Lower leg skin (tissue), 4 donors: Measurements from ENCODE around the gene EYS. TPM values are rescaled to one million over a fixed set of nuclear protein-coding genes. Genes with fewer than 3 reads are reported as not detected.

Experiments used
- DNase-seq, 2 donors: peaks; one replicate each; pipeline ENCODE4 v3.0.0-alpha.2; 2019; ENCODE audit warnings: low spot score in 2 of 2
- H3K4me3 ChIP-seq: fragments of 200-600 bp; sonication (generic); 2 replicates; pipeline ENCODE4 v1.5.1; 2017; ENCODE audit warnings: mild to moderate bottlenecking, low read depth; ENCODE audit not compliant: poor library complexity, severe bottlenecking
- CTCF ChIP-seq, 3 donors: fragments of 450-650 bp; IDR thresholded peaks; one replicate each; pipeline ENCODE4 v1.5.1; 2016; ENCODE audit warnings: antibody characterized with exemption in 3 of 3, mild to moderate bottlenecking in 3 of 3, moderate library complexity in 2 of 3
- POLR2A ChIP-seq, 2 donors: fragments of 450-650 bp; IDR thresholded peaks; one replicate each; pipeline ENCODE4 v1.6.1; 2016 to 2017; ENCODE audit warnings: antibody characterized with exemption in 2 of 2, mild to moderate bottlenecking in 1 of 2, moderate library complexity in 1 of 2
- WGBS, 2 donors: methylation state at CpG; one replicate each; pipeline ENCODE4 v1.1.5; 2018; 5-methylcytosine and 5-hydroxymethylcytosine counted together
- intact Hi-C: fragments of 100-400 bp; cut with DNase I; formaldehyde crosslinking; loops from one replicate; pipeline ENCODE4 v1.15.0; 2023; ENCODE audit warnings: low total_unique reads
- total RNA-seq, 4 donors: library from RNA; depleted of rRNA; stranded (reverse); fragments of >200 nt; gene quantifications; one replicate each; pipeline ENCODE4 v1.1.0, GENCODE V29; 2016

The EYS gene
- total RNA-seq, 4 donors from 2014 or later: 0.04 TPM; not detected in 3

GRCh38 chr6:64553249-64553786 is 1153.7 kb downstream of the EYS start:
- H3K4me3 ChIP-seq: no peak overlapping the region
- DNase-seq: no peak
- 65 to 76% methylated on average over 1 of the region's 1 CpG for WGBS, 2 donors
- TF ChIP-seq CTCF (IDR thresholded peaks at IDR 0.05) (no peak), POLR2A (IDR thresholded peaks at IDR 0.05) (no peak)
- intact Hi-C loops: no loop called here

GRCh38 chr6:64547594-64548268 is 1159.3 kb downstream of the EYS start:
- TF ChIP-seq POLR2A (IDR thresholded peaks at IDR 0.05): no peak
- TF ChIP-seq CTCF (IDR thresholded peaks at IDR 0.05): no peak
- intact Hi-C loops: no loop called here
- no peak overlapping the region for H3K4me3 ChIP-seq
- 95 to 98% methylated on average over 14 to 17 of the region's 20 CpGs for WGBS, 2 donors
- DNase-seq: no peak

GRCh38 chr6:64539917-64540316 is 1167.1 kb downstream of the EYS start:
- no peak overlapping the region for H3K4me3 ChIP-seq
- intact Hi-C loops: no loop called here
- TF ChIP-seq POLR2A (IDR thresholded peaks at IDR 0.05): no peak
- TF ChIP-seq CTCF (IDR thresholded peaks at IDR 0.05): no peak
- no peak for DNase-seq
- 53 to 58% methylated on average over 2 of the region's 2 CpGs for WGBS, 2 donors

- DNase-seq: no peak
- intact Hi-C loops: no loop called here
- WGBS, 2 donors: 90% methylated on average over 4 of the region's 4 CpGs
- H3K4me3 ChIP-seq: no peak overlapping the region
- TF ChIP-seq CTCF (IDR thresholded peaks at IDR 0.05) (no peak), POLR2A (IDR thresholded peaks at IDR 0.05) (no peak)
Observed at GRCh38 chr6:64538722-64539121, 1168.3 kb downstream of the EYS start.

- 84 to 86% methylated on average over 2 of the region's 2 CpGs for WGBS, 2 donors
- no peak for TF ChIP-seq CTCF (IDR thresholded peaks at IDR 0.05)
- no peak for TF ChIP-seq POLR2A (IDR thresholded peaks at IDR 0.05)
- intact Hi-C loops: no loop called here
- H3K4me3 ChIP-seq: no peak overlapping the region
- no peak for DNase-seq
Observed at GRCh38 chr6:64527899-64528298, 1179.1 kb downstream of the EYS start.

GRCh38 chr6:64522859-64523258 is 1184.2 kb downstream of the EYS start:
- no peak overlapping the region for H3K4me3 ChIP-seq
- intact Hi-C loops: no loop called here
- TF ChIP-seq POLR2A (IDR thresholded peaks at IDR 0.05): no peak
- no peak for TF ChIP-seq CTCF (IDR thresholded peaks at IDR 0.05)
- DNase-seq: no peak
